Measurements from ENCODE around the gene ARL16.

The ARL16 gene

GRCh38 chr17:81664051-81664470, 19.5 kb downstream of the ARL16 start:
- POLR2A ChIA-PET, result interaction anchor here (0.7 to 1.4 kb wide), 4 partner anchors 9 to 37 kb away, joined by 3 to 5 read pairs (median 4); partner anchors contain the start of genes ARL16 and HGS
- no peak for TF ChIP-seq NFRKB (IDR thresholded peaks at IDR 0.05)
- TF ChIP-seq FOXK2 (IDR thresholded peaks at IDR 0.05), result no peak
- no peak for TF ChIP-seq PKNOX1 (IDR thresholded peaks at IDR 0.05)
- TF ChIP-seq TARDBP (IDR thresholded peaks at IDR 0.05), result no peak
- no peak for TF ChIP-seq ARNT (IDR thresholded peaks at IDR 0.05)
- no peak for TF ChIP-seq LEF1 (IDR thresholded peaks at IDR 0.05; ENCODE audit: borderline replicate concordance)
- TF ChIP-seq SUZ12 (IDR thresholded peaks at IDR 0.05), result no peak
- TF ChIP-seq HDGF (IDR thresholded peaks at IDR 0.05; ENCODE audit: borderline replicate concordance), result no peak
- TF ChIP-seq ZNF384 (IDR thresholded peaks at IDR 0.05), result no peak
- TF ChIP-seq FOXA1 (IDR thresholded peaks at IDR 0.05), result no peak
- no peak for TF ChIP-seq ELF4 (IDR thresholded peaks at IDR 0.05)
- CTCF ChIA-PET, result interaction anchor here (0.6 to 0.7 kb wide), 3 partner anchors 30 to 111 kb away, joined by 3 to 5 read pairs (median 3); no protein-coding TSS in a partner anchor
- no peak for DNase-seq (ENCODE audit: extremely low spot score)

DNA sequence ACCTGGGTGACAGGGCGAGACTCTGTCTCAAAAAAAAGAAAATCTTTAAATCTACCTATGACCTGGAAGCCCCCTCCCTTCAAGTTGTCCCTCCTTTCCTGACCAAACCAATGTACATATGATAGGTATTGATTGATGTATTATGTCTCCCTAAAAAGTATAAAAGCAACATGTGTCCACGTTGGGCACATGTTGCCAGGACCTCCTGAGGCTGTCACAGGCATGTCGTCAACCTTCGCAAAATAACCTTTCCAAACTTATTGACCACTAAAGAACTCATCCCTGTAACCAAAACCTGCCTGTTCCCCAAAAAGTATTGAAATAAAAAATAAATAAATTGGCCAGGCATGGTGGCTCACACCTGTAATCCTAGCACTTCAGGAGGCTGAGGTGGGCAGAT, 21.6 kb downstream of the ARL16 start:
- no peak for TF ChIP-seq LEF1 (IDR thresholded peaks at IDR 0.05; ENCODE audit: borderline replicate concordance)
- TF ChIP-seq BHLHE40 (IDR thresholded peaks at IDR 0.05; ENCODE audit: borderline replicate concordance), result no peak
- TF ChIP-seq ELF4 (IDR thresholded peaks at IDR 0.05), result no peak
- no peak for TF ChIP-seq L3MBTL2 (conservative IDR thresholded peaks at IDR 0.05)
- TF ChIP-seq ZNF384 (IDR thresholded peaks at IDR 0.05), result no peak
- no peak for TF ChIP-seq SP1 (IDR thresholded peaks at IDR 0.05)
- TF ChIP-seq ARNT (IDR thresholded peaks at IDR 0.05), result no peak
- no peak for DNase-seq (ENCODE audit: extremely low spot score)
- CTCF ChIA-PET, result no interaction called here
- POLR2A ChIA-PET, result no interaction called here

- TF ChIP-seq LEF1 (IDR thresholded peaks at IDR 0.05; ENCODE audit: borderline replicate concordance) (no peak), TARDBP (IDR thresholded peaks at IDR 0.05) (no peak), FOXA1 (IDR thresholded peaks at IDR 0.05) (no peak), BHLHE40 (IDR thresholded peaks at IDR 0.05; ENCODE audit: borderline replicate concordance) (no peak), CTBP1 (IDR thresholded peaks at IDR 0.05; ENCODE audit: borderline replicate concordance) (no peak), NFRKB (IDR thresholded peaks at IDR 0.05) (no peak), HDGF (IDR thresholded peaks at IDR 0.05; ENCODE audit: borderline replicate concordance) (no peak), SP1 (IDR thresholded peaks at IDR 0.05) (no peak), FOXK2 (IDR thresholded peaks at IDR 0.05) (no peak), PKNOX1 (IDR thresholded peaks at IDR 0.05) (no peak), SUZ12 (IDR thresholded peaks at IDR 0.05) (no peak), ELF4 (IDR thresholded peaks at IDR 0.05) (no peak), L3MBTL2 (conservative IDR thresholded peaks at IDR 0.05) (no peak), FOXM1 (IDR thresholded peaks at IDR 0.05; ENCODE audit: borderline replicate concordance) (no peak)
- ChIA-PET CTCF (interaction anchor here (0.9 to 1.1 kb wide), 2 partner anchors 15 to 377 kb away, joined by 3 to 4 read pairs; partner anchors contain the start of gene DCXR), POLR2A (no interaction called here)
- no peak for DNase-seq (ENCODE audit: extremely low spot score)
Observed at GRCh38 chr17:81660441-81660840, 23.2 kb downstream of the ARL16 start.

DNA sequence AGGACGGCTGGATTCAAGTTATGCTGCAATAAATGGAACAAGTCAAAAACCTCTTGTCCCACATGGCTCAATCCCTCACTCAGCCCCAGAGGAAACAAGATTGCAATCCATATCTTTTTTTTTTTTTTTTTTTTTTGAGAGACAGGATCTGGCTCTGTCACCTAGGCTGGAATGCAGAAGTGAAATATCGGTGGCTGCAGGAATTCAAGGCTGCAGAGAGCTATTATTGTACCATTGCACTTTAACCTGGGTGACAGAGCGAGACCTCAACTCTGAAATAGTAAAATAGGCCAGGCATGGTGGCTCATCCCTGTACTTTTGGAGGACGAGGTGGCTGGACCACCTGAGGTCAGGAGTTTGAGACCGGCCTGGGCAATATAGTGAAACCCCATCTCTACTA, 24.6 kb downstream of the ARL16 start:
- TF ChIP-seq LEF1 (IDR thresholded peaks at IDR 0.05; ENCODE audit: borderline replicate concordance) (no peak), FOXK2 (IDR thresholded peaks at IDR 0.05) (no peak), PKNOX1 (IDR thresholded peaks at IDR 0.05) (no peak), NFRKB (IDR thresholded peaks at IDR 0.05) (no peak), CTBP1 (IDR thresholded peaks at IDR 0.05; ENCODE audit: borderline replicate concordance) (no peak), BHLHE40 (IDR thresholded peaks at IDR 0.05; ENCODE audit: borderline replicate concordance) (no peak), TARDBP (IDR thresholded peaks at IDR 0.05) (no peak), HDGF (IDR thresholded peaks at IDR 0.05; ENCODE audit: borderline replicate concordance) (no peak), FOXM1 (IDR thresholded peaks at IDR 0.05; ENCODE audit: borderline replicate concordance) (no peak), ARNT (IDR thresholded peaks at IDR 0.05) (no peak), ELF4 (IDR thresholded peaks at IDR 0.05) (no peak), SUZ12 (IDR thresholded peaks at IDR 0.05) (no peak), ZNF384 (IDR thresholded peaks at IDR 0.05) (no peak), L3MBTL2 (conservative IDR thresholded peaks at IDR 0.05) (no peak), SP1 (IDR thresholded peaks at IDR 0.05) (no peak), FOXA1 (IDR thresholded peaks at IDR 0.05) (no peak)
- DNase-seq (ENCODE audit: extremely low spot score), result no peak
- POLR2A ChIA-PET, result no interaction called here
- CTCF ChIA-PET, result interaction anchor here (0.7 kb wide), 1 partner anchor 29 kb away, joined by 7 read pairs; no protein-coding TSS in a partner anchor

- no peak for TF ChIP-seq BHLHE40 (IDR thresholded peaks at IDR 0.05; ENCODE audit: borderline replicate concordance)
- TF ChIP-seq HDGF (IDR thresholded peaks at IDR 0.05; ENCODE audit: borderline replicate concordance), result no peak
- TF ChIP-seq ZNF384 (IDR thresholded peaks at IDR 0.05), result no peak
- TF ChIP-seq ARNT (IDR thresholded peaks at IDR 0.05), result no peak
- no peak for TF ChIP-seq LEF1 (IDR thresholded peaks at IDR 0.05; ENCODE audit: borderline replicate concordance)
- ChIA-PET CTCF (no interaction called here), POLR2A (interaction anchor here (1.5 to 3.5 kb wide), 3 partner anchors 9 to 177 kb away, joined by 4 to 29 read pairs (median 6); partner anchors contain the start of genes ARL16, CCDC137, HGS and MCRIP1)
- no peak for DNase-seq (ENCODE audit: extremely low spot score)
Observed at GRCh38 chr17:81656835-81657234, 26.8 kb downstream of the ARL16 start.

DNA sequence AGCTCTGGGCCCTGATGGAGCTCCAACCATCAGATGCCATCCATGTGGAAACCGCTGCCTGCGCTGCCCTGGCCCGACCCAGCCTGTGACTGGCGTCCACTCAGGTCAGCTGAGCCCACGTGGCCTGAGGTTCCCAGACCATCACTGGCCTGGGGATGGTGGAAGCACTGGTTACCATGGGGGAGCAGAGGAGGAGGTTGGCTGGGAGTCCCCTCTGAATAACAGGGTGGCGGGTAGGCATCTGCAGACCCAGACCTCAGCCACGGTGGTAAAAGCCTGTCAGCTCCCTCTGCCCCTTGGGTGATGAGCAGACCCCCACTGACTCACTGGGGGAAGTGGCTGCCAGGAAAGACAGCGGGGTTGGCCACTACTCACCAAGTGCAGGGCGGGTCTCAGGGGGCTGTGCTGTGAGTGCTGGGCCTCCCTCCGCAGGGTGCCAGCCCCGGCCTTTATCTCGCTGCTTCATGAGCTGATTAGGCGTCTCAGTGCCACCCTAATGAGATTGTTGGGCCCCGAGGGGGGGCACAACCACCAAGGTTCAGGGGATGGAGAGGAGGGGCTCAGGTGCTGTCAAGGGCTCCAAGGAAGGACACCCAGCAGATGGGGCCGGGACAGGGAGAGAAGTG, 27.4 kb downstream of the ARL16 start, which contains the start of gene PDE6G:
Gene PDE6G (minus strand): TSS at position 425 of the 626 bp plus-strand sequence. CDS start 3,237 bp downstream, outside the sequence.
- ChIA-PET POLR2A (interaction anchor here (0.6 to 3.5 kb wide), 6 partner anchors 8 to 178 kb away, joined by 3 to 29 read pairs (median 4); partner anchors contain the start of genes ARL16, CCDC137, HGS and MCRIP1), CTCF (interaction anchor here (0.5 kb wide), 1 partner anchor 79 kb away, joined by 4 read pairs; no protein-coding TSS in a partner anchor)
- TF ChIP-seq CTBP1 (IDR thresholded peaks at IDR 0.05; ENCODE audit: borderline replicate concordance) (no peak), TARDBP (IDR thresholded peaks at IDR 0.05) (no peak), HDGF (IDR thresholded peaks at IDR 0.05; ENCODE audit: borderline replicate concordance) (no peak), NFRKB (IDR thresholded peaks at IDR 0.05) (no peak), PKNOX1 (IDR thresholded peaks at IDR 0.05) (no peak), FOXK2 (IDR thresholded peaks at IDR 0.05) (no peak), LEF1 (IDR thresholded peaks at IDR 0.05; ENCODE audit: borderline replicate concordance) (no peak), ELF4 (IDR thresholded peaks at IDR 0.05) (no peak), SUZ12 (IDR thresholded peaks at IDR 0.05) (no peak), BHLHE40 (IDR thresholded peaks at IDR 0.05; ENCODE audit: borderline replicate concordance) (no peak), L3MBTL2 (conservative IDR thresholded peaks at IDR 0.05) (no peak), ARNT (IDR thresholded peaks at IDR 0.05) (no peak), FOXA1 (IDR thresholded peaks at IDR 0.05) (no peak), FOXM1 (IDR thresholded peaks at IDR 0.05; ENCODE audit: borderline replicate concordance) (no peak), ZNF384 (IDR thresholded peaks at IDR 0.05) (no peak), SP1 (IDR thresholded peaks at IDR 0.05) (no peak)
- DNase-seq (ENCODE audit: extremely low spot score), result no peak

All from HEK293T (cell line).